HEK293T (cell line): ENCODE results near the gene HOXD12.

Experiments
- ARNT ChIP-seq: fragments of 450-650 bp; IDR thresholded peaks from 2 replicates; pipeline ENCODE4 v1.6.1; 2017; ENCODE audit warnings: mild to moderate bottlenecking
- BHLHE40 ChIP-seq: fragments of 450-650 bp; IDR thresholded peaks from 2 replicates; pipeline ENCODE4 v1.6.1; 2016; ENCODE audit warnings: mild to moderate bottlenecking, moderate library complexity, borderline replicate concordance
- L3MBTL2 ChIP-seq: fragments of 450-650 bp; conservative IDR thresholded peaks from 2 replicates; pipeline ENCODE4 v1.6.1; 2016; ENCODE audit warnings: mild to moderate bottlenecking
- TARDBP ChIP-seq: fragments of 450-650 bp; IDR thresholded peaks from 2 replicates; pipeline ENCODE4 v1.6.1; 2016

DNA sequence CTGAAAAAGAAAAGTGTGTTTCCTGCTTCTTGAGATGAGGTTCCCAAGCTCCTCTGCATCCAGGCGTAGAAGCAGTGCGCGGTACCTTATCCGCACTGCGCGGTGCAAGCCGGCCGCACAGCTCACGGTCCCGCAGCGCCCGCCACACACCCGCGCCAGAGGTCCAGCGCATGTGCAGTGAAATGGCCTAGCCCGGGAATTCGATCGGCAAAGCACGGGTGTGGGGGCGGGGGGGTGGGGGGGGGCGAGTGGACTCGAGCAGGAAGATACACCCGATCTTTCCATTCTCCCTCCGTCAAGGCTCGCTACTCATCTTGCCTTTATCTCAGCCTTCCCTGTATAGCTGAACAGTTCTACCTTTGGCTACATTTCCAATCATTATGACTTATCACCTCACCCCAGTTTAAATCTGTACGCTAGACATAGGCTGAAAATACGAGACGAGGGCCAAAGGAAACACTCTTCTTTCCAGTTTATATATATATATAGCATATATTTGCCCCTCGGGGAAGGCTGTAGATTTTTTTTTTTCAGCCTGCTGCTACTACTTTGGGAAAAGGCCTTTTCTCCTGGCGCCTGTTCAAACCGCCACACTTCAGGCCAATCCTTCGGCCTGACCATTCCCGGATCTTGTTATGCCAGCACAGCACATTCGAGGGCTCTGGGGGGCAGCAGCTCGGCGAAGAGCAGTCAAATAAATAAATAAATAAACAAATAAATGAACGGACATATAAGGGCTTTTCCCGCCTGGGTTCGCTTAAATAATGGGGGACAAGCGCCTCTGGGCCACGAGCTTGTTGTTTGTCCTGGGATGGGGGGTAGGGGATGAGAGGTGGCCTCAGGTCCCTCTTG lies 40.3 kb downstream of the HOXD12 start:
- TF ChIP-seq L3MBTL2 (no peak), ARNT (no peak), TARDBP (no peak), BHLHE40 (no peak)
